GM12864 (cell line): ENCODE measurements around the gene PNRC2.
A peak's percentile ranks its signal among the peaks of the same experiment; 100 is the strongest.
"Not testable (repeated sequence)": the region's sequence is repeated elsewhere in the genome, so short reads cannot be mapped to it uniquely, and the experiment has no call there.

ENCODE experiments used
- DNase-seq: peaks from one replicate; pipeline ENCODE4 v3.0.0-alpha.2; 2011; ENCODE audit warnings: low read depth
- H3K4me3 ChIP-seq: 2 replicates; pipeline ENCODE4 v1.5.1; 2011; ENCODE audit warnings: mild to moderate bottlenecking, low read depth, low read length, control low read depth
- TF ChIP-seq, protein P1 (sequence below): IDR thresholded peaks from 2 replicates; pipeline ENCODE4 v1.5.1; 2011; ENCODE audit warnings: low read depth, mild to moderate bottlenecking, moderate library complexity, low read length, control low read depth, inconsistent platforms; ENCODE audit errors: missing control alignments

The PNRC2 gene

GRCh38 chr1:23953020-23953419, 6.6 kb upstream of the PNRC2 start:
- TF ChIP-seq, protein P1, sequence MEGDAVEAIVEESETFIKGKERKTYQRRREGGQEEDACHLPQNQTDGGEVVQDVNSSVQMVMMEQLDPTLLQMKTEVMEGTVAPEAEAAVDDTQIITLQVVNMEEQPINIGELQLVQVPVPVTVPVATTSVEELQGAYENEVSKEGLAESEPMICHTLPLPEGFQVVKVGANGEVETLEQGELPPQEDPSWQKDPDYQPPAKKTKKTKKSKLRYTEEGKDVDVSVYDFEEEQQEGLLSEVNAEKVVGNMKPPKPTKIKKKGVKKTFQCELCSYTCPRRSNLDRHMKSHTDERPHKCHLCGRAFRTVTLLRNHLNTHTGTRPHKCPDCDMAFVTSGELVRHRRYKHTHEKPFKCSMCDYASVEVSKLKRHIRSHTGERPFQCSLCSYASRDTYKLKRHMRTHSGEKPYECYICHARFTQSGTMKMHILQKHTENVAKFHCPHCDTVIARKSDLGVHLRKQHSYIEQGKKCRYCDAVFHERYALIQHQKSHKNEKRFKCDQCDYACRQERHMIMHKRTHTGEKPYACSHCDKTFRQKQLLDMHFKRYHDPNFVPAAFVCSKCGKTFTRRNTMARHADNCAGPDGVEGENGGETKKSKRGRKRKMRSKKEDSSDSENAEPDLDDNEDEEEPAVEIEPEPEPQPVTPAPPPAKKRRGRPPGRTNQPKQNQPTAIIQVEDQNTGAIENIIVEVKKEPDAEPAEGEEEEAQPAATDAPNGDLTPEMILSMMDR = no peak
- DNase-seq = no peak
- H3K4me3 ChIP-seq = no peak overlapping the region

GRCh38 chr1:23957096-23957495, 2.5 kb upstream of the PNRC2 start:
- no peak overlapping the region for H3K4me3 ChIP-seq
- TF ChIP-seq, protein P1 = no peak
- DNase-seq = no peak

DNA sequence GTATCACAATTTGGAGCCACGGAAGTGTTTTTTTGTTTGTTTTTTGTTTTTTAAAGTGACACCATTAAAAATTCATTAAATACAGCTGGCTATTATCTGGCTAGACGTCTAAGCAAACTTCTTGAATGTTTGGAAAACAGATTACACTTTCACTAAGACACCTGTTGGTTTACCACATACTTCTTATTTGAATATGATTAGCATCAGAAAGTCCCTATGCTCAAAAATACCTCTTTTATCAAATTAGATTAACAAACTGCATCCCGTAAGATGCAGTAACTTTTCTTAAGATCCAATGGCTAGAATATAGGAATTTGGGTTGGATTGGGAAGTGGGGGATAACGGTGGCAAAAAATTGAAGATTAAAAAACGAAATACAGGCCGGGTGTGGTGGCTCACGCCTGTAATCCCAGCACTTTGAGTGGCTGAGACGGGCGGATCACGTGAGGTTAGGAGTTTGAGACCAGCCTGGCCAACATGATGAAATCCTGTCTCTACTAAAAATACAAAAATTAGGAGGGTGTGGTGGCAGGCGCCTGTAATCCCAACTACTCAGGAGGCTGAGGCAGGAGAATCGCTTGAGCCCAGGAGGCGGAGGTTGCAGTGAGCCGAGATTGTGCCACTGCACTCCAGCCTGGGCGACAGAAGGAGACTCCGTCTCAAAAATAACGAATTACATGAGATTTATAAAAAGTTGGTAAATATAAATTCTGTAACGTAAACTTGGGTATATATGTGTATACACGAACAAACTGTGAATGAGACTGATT, 1.4 kb upstream of the PNRC2 start:
- peak overlapping the region; percentile 61 for H3K4me3 ChIP-seq
- not testable (repeated sequence) for DNase-seq

DNA sequence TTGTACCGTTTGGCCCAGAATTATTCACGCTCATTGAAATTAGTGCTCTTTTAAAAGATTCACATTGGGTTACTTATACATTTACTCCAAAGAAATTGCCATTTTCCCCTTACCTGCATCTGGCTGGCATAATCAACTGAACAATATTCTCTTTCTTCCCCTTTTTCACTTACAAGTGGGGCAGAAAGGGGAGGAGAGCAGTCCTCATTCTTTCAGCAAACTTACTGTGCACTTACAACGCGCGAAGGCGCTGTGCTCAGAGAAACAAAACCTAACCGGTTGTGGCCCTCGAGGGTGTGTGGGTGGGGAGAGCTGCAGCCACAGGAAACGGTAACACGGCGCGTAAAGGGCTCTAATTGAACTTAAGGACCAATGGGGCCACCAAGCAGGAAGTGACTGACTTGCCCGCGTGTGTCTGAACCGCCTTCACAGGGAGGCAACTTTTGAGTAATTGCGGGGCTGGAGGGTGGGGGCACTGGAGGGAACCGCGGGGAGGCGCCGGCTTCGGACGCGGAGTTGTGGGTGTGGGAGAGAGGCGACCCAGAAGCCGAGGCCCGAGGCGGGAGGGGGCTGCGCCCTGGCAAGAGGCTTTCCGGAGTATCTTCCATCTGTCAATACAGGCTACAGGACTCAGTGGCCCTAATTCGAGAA, 693 bp upstream of the PNRC2 start:
- DNase-seq = peak; percentile 98
- peak overlapping the region; percentile 61 for H3K4me3 ChIP-seq
- TF ChIP-seq, protein P1 = peak; percentile 38

GRCh38 chr1:23960291-23961020, 828 bp downstream of the PNRC2 start:
- peak overlapping the region; percentile 61 for H3K4me3 ChIP-seq
- TF ChIP-seq, protein P1 = no peak
- DNase-seq = no peak

DNA sequence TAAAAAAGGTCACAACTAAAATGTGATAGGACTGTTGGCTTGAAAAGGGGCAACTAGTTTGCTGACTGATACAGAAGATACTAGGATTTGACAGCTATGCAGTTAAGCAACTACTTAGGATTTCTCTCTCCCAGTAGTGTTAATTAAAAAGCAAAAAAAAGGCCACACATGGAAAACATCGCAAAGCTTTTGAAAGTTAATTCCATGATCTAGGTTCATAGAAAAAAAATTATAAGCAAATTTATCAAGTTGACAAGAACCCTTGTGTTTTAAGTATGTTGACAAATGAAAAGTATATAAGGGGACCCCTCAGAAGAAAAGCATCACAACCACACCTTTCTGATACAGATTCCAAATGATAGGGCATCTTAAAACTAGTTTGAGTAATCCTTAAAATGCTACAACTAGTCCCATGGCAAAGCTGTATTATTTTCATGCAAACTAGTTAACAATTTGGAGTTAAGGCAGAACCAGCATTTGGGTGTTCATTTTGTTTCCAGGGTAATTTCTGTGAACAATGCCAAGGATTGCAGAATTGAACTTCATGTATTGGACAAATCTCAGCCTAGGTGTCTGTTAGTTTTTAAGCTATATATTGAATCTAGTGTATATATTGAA, 4.1 kb downstream of the PNRC2 start:
- no peak overlapping the region for H3K4me3 ChIP-seq
- DNase-seq = no peak
- TF ChIP-seq, protein P1 = no peak

GRCh38 chr1:23964235-23964668, 4.6 kb downstream of the PNRC2 start:
- TF ChIP-seq, protein P1 = no peak
- DNase-seq = no peak
- H3K4me3 ChIP-seq = no peak overlapping the region; the same call in 1 of the 2 replicates
